Measurements from ENCODE around the gene RHD. TPM values are rescaled to one million over a fixed set of nuclear protein-coding genes. Genes with fewer than 3 reads are reported as not detected.
"Not testable (repeated sequence)": the region's sequence is repeated elsewhere in the genome, so short reads cannot be mapped to it uniquely, and the experiment has no call there.

The RHD gene
- total RNA-seq, 1 donor from 2014 or later, result not detected

GRCh38 chr1:25275648-25276047 lies 3.3 kb downstream of the RHD start:
- H3K27ac Mint-ChIP-seq; H3K9me3 Mint-ChIP-seq; H3K27me3 Mint-ChIP-seq; H3K4me1 Mint-ChIP-seq; H3K36me3 Mint-ChIP-seq (ENCODE audit: low read depth); intact Hi-C loops (cut with micrococcal nuclease); DNase-seq; H3K4me3 Mint-ChIP-seq: not testable (repeated sequence)

- H3K4me1 Mint-ChIP-seq; H3K27me3 Mint-ChIP-seq; H3K9me3 Mint-ChIP-seq; DNase-seq; intact Hi-C loops (cut with micrococcal nuclease); H3K27ac Mint-ChIP-seq; H3K36me3 Mint-ChIP-seq (ENCODE audit: low read depth); H3K4me3 Mint-ChIP-seq: not testable (repeated sequence)
Observed at GRCh38 chr1:25277295-25277694, 5.0 kb downstream of the RHD start.

- DNase-seq; H3K27me3 Mint-ChIP-seq; intact Hi-C loops (cut with micrococcal nuclease); H3K27ac Mint-ChIP-seq; H3K4me1 Mint-ChIP-seq; H3K4me3 Mint-ChIP-seq; H3K36me3 Mint-ChIP-seq (ENCODE audit: low read depth); H3K9me3 Mint-ChIP-seq: not testable (repeated sequence)
Observed at GRCh38 chr1:25278358-25278757, 6.0 kb downstream of the RHD start.

GRCh38 chr1:25278790-25279189 lies 6.5 kb downstream of the RHD start:
- H3K36me3 Mint-ChIP-seq (ENCODE audit: low read depth); DNase-seq; H3K4me3 Mint-ChIP-seq; H3K27ac Mint-ChIP-seq; intact Hi-C loops (cut with micrococcal nuclease); H3K9me3 Mint-ChIP-seq; H3K4me1 Mint-ChIP-seq; H3K27me3 Mint-ChIP-seq: not testable (repeated sequence)

GRCh38 chr1:25279693-25280111 lies 7.4 kb downstream of the RHD start:
- H3K27me3 Mint-ChIP-seq; H3K27ac Mint-ChIP-seq; H3K4me1 Mint-ChIP-seq; H3K4me3 Mint-ChIP-seq; H3K9me3 Mint-ChIP-seq; H3K36me3 Mint-ChIP-seq (ENCODE audit: low read depth); DNase-seq; intact Hi-C loops (cut with micrococcal nuclease): not testable (repeated sequence)

- intact Hi-C loops (cut with micrococcal nuclease); H3K4me1 Mint-ChIP-seq; H3K27ac Mint-ChIP-seq; H3K27me3 Mint-ChIP-seq; H3K36me3 Mint-ChIP-seq (ENCODE audit: low read depth); H3K9me3 Mint-ChIP-seq; H3K4me3 Mint-ChIP-seq; DNase-seq: not testable (repeated sequence)
Observed at GRCh38 chr1:25285862-25286261, 13.6 kb downstream of the RHD start.

- H3K4me3 Mint-ChIP-seq; H3K36me3 Mint-ChIP-seq (ENCODE audit: low read depth); H3K27ac Mint-ChIP-seq; intact Hi-C loops (cut with micrococcal nuclease); H3K9me3 Mint-ChIP-seq; DNase-seq; H3K4me1 Mint-ChIP-seq; H3K27me3 Mint-ChIP-seq: not testable (repeated sequence)
Observed at GRCh38 chr1:25287164-25287563, 14.9 kb downstream of the RHD start.

GRCh38 chr1:25288573-25289101 lies 16.3 kb downstream of the RHD start:
- H3K4me3 Mint-ChIP-seq; DNase-seq; intact Hi-C loops (cut with micrococcal nuclease); H3K9me3 Mint-ChIP-seq; H3K27me3 Mint-ChIP-seq; H3K36me3 Mint-ChIP-seq (ENCODE audit: low read depth); H3K4me1 Mint-ChIP-seq; H3K27ac Mint-ChIP-seq: not testable (repeated sequence)

- not testable (repeated sequence) for H3K4me3 Mint-ChIP-seq, H3K4me1 Mint-ChIP-seq
Observed at GRCh38 chr1:25290043-25290442, 17.7 kb downstream of the RHD start.

GRCh38 chr1:25293426-25293825 lies 21.1 kb downstream of the RHD start:
- H3K4me3 Mint-ChIP-seq; H3K36me3 Mint-ChIP-seq (ENCODE audit: low read depth); intact Hi-C loops (cut with micrococcal nuclease); H3K27ac Mint-ChIP-seq; H3K4me1 Mint-ChIP-seq; H3K27me3 Mint-ChIP-seq; H3K9me3 Mint-ChIP-seq; DNase-seq: not testable (repeated sequence)

More at GRCh38 chr1:25290043-25290442, 17.7 kb downstream of the RHD start:
- H3K27me3 Mint-ChIP-seq; H3K36me3 Mint-ChIP-seq (ENCODE audit: low read depth); intact Hi-C loops (cut with micrococcal nuclease); H3K27ac Mint-ChIP-seq; H3K9me3 Mint-ChIP-seq; DNase-seq: not testable (repeated sequence)

GRCh38 chr1:25294889-25295826 lies 22.8 kb downstream of the RHD start:
- H3K27me3 Mint-ChIP-seq; H3K4me3 Mint-ChIP-seq; intact Hi-C loops (cut with micrococcal nuclease); H3K4me1 Mint-ChIP-seq; H3K9me3 Mint-ChIP-seq; H3K27ac Mint-ChIP-seq; H3K36me3 Mint-ChIP-seq (ENCODE audit: low read depth); DNase-seq: not testable (repeated sequence)

GRCh38 chr1:25296501-25296900 lies 24.2 kb downstream of the RHD start:
- H3K27ac Mint-ChIP-seq; H3K27me3 Mint-ChIP-seq; H3K36me3 Mint-ChIP-seq (ENCODE audit: low read depth); H3K9me3 Mint-ChIP-seq; H3K4me3 Mint-ChIP-seq; intact Hi-C loops (cut with micrococcal nuclease); DNase-seq; H3K4me1 Mint-ChIP-seq: not testable (repeated sequence)

GRCh38 chr1:25300729-25301128 lies 28.4 kb downstream of the RHD start:
- DNase-seq; H3K27ac Mint-ChIP-seq; H3K4me3 Mint-ChIP-seq; intact Hi-C loops (cut with micrococcal nuclease); H3K4me1 Mint-ChIP-seq; H3K9me3 Mint-ChIP-seq; H3K27me3 Mint-ChIP-seq; H3K36me3 Mint-ChIP-seq (ENCODE audit: low read depth): not testable (repeated sequence)

GRCh38 chr1:25302330-25302729 lies 30.0 kb downstream of the RHD start:
- H3K4me1 Mint-ChIP-seq; H3K36me3 Mint-ChIP-seq (ENCODE audit: low read depth); H3K27ac Mint-ChIP-seq; DNase-seq; H3K27me3 Mint-ChIP-seq; H3K9me3 Mint-ChIP-seq; intact Hi-C loops (cut with micrococcal nuclease); H3K4me3 Mint-ChIP-seq: not testable (repeated sequence)

GRCh38 chr1:25304936-25305335 lies 32.6 kb downstream of the RHD start:
- H3K4me3 Mint-ChIP-seq; DNase-seq; H3K27me3 Mint-ChIP-seq; H3K36me3 Mint-ChIP-seq (ENCODE audit: low read depth); H3K9me3 Mint-ChIP-seq; intact Hi-C loops (cut with micrococcal nuclease); H3K27ac Mint-ChIP-seq; H3K4me1 Mint-ChIP-seq: not testable (repeated sequence)

Measured in activated CD4-positive, alpha-beta T cell treated with anti-CD3 and anti-CD28 coated beads, Interleukin-2, amount 10 ng/mL, durations not matched to agents 24 days and 14 days (primary cell).